IMR-90 (cell line): ENCODE data around the gene PDC. TPM values are rescaled to one million over a fixed set of nuclear protein-coding genes. Genes with fewer than 3 reads are reported as not detected.
"Not testable (repeated sequence)": the region's sequence is repeated elsewhere in the genome, so short reads cannot be mapped to it uniquely, and the experiment has no call there.

Experiments
- ATAC-seq: fragments of 200-7000 bp; cut with Tn5 transposase; 2 replicates; pipeline ENCODE4 v1.9.1; 2020; ENCODE audit warnings: low read depth, mild to moderate bottlenecking, moderate library complexity
- BruUV-seq: library from RNA; stranded (reverse); fragments of 400-500 nt; replicated peaks from 2 replicates; lab custom pipeline; 2021; lab: Mats Ljungman, UMichigan
- CTCF ChIA-PET: fragments of 300-600 bp; formaldehyde crosslinking; extraction: SDS; loops from one replicate; lab custom pipeline; 2021; ENCODE audit warnings: antibody characterized with exemption; lab: Yijun Ruan, JAX
- POLR2A ChIA-PET: fragments of 300-600 bp; sonication (Branson Sonifier 250); formaldehyde crosslinking; loops from one replicate; lab custom pipeline; 2022; ENCODE audit warnings: antibody characterized with exemption; ENCODE audit not compliant: unreplicated experiment; lab: Charles Lee
- DNase-seq: peaks from one replicate; pipeline ENCODE4 v3.0.0; 2013
- H2AFZ ChIP-seq: replicated peaks from 2 replicates; pipeline ENCODE3; 2013; ENCODE audit warnings: low read length, mild to moderate bottlenecking; ENCODE audit not compliant: poor library complexity
- H2AK5ac ChIP-seq: 2 replicates; pipeline ENCODE4 v1.6.1; 2013; ENCODE audit warnings: low read depth, low read length, inconsistent platforms
- H2AK9ac ChIP-seq: replicated peaks from 2 replicates; pipeline ENCODE3; 2013; ENCODE audit warnings: mild to moderate bottlenecking, low read depth, low read length, moderate library complexity; ENCODE audit not compliant: poor library complexity
- H2BK120ac ChIP-seq: 2 replicates; pipeline ENCODE4 v1.6.1; 2013; ENCODE audit warnings: low read depth, low read length, inconsistent platforms
- H2BK15ac ChIP-seq: 3 replicates; pipeline ENCODE4 v1.6.1; 2013; ENCODE audit warnings: low read depth, low read length, inconsistent platforms
- H2BK20ac ChIP-seq: 2 replicates; pipeline ENCODE4 v1.6.1; 2013; ENCODE audit warnings: low read depth, mild to moderate bottlenecking, inconsistent platforms, low read length, moderate library complexity
- H2BK5ac ChIP-seq: 2 replicates; pipeline ENCODE4 v1.6.1; 2013; ENCODE audit warnings: mild to moderate bottlenecking, low read depth, low read length, inconsistent platforms; ENCODE audit not compliant: poor library complexity, severe bottlenecking
- H3K14ac ChIP-seq: replicated peaks from 2 replicates; pipeline ENCODE4 v1.6.1; 2013; ENCODE audit warnings: low read depth, low read length, inconsistent platforms
- H3K18ac ChIP-seq: 2 replicates; pipeline ENCODE4 v1.6.1; 2013; ENCODE audit warnings: low read depth, low read length, control low read depth
- H3K23ac ChIP-seq: 2 replicates; pipeline ENCODE4 v1.6.1; 2013; ENCODE audit warnings: low read depth, low read length, inconsistent platforms
- H3K27ac ChIP-seq: 2 replicates; pipeline ENCODE4 v1.5.1; 2013; ENCODE audit warnings: mild to moderate bottlenecking, control low read depth, low read length; ENCODE audit not compliant: insufficient read depth
- H3K27me3 ChIP-seq: 2 replicates; pipeline ENCODE4 v1.6.1; 2013; ENCODE audit warnings: low read length; ENCODE audit not compliant: control insufficient read depth, insufficient read depth
- H3K36me3 ChIP-seq: 2 replicates; pipeline ENCODE4 v1.6.1; 2013; ENCODE audit warnings: low read length, mixed read lengths; ENCODE audit not compliant: control insufficient read depth, insufficient read depth
- H3K4ac ChIP-seq: 2 replicates; pipeline ENCODE4 v1.6.1; 2013; ENCODE audit warnings: low read depth, low read length, inconsistent platforms
- H3K4me1 ChIP-seq: 2 replicates; pipeline ENCODE4 v1.6.1; 2013; ENCODE audit warnings: low read length, mixed read lengths; ENCODE audit not compliant: control insufficient read depth, insufficient read depth
- H3K4me2 ChIP-seq: 2 replicates; pipeline ENCODE4 v1.6.1; 2013; ENCODE audit warnings: low read depth, mild to moderate bottlenecking, control low read depth, low read length, moderate library complexity
- H3K4me3 ChIP-seq: 2 replicates; pipeline ENCODE4 v1.5.1; 2013; ENCODE audit warnings: low read depth, mild to moderate bottlenecking, control low read depth, low read length, moderate library complexity; ENCODE audit not compliant: insufficient read depth
- H3K56ac ChIP-seq: 2 replicates; pipeline ENCODE4 v1.6.1; 2013; ENCODE audit warnings: low read length, inconsistent platforms; ENCODE audit not compliant: insufficient read depth; ENCODE audit errors: extremely low read depth
- H3K79me1 ChIP-seq, 2 experiments: 2 replicates each; pipeline ENCODE4 v1.6.1; 2013; ENCODE audit warnings: low read length in 2 of 2, inconsistent platforms in 1 of 2, low read depth in 1 of 2
- H3K9ac ChIP-seq: 2 replicates; pipeline ENCODE4 v1.6.1; 2013; ENCODE audit warnings: low read depth, low read length, control low read depth
- H3K9me1 ChIP-seq: 2 replicates; pipeline ENCODE4 v1.6.1; 2013; ENCODE audit warnings: low read length, inconsistent platforms; ENCODE audit not compliant: insufficient read depth
- H3K9me3 ChIP-seq: 2 replicates; pipeline ENCODE4 v1.6.1; 2013; ENCODE audit warnings: low read length; ENCODE audit not compliant: control insufficient read depth, insufficient read depth
- H4K20me1 ChIP-seq: 2 replicates; pipeline ENCODE4 v1.6.1; 2013; ENCODE audit warnings: low read length, inconsistent platforms; ENCODE audit not compliant: insufficient read depth
- H4K5ac ChIP-seq: 2 replicates; pipeline ENCODE4 v1.6.1; 2013; ENCODE audit warnings: mild to moderate bottlenecking, low read depth, low read length, control low read depth
- H4K8ac ChIP-seq, 2 experiments: 2 replicates each; pipeline ENCODE4 v1.6.1; 2013; ENCODE audit warnings: low read depth in 2 of 2, low read length in 2 of 2, control low read depth in 1 of 2, inconsistent platforms in 1 of 2
- H4K91ac ChIP-seq: 2 replicates; pipeline ENCODE4 v1.6.1; 2013; ENCODE audit warnings: low read depth, low read length, inconsistent platforms; ENCODE audit not compliant: insufficient read depth
- dilution Hi-C: fragments of 300-500 bp; cut with HindIII; formaldehyde crosslinking; loops from one replicate; pipeline ENCODE4 v1.14.3; 2018; ENCODE audit warnings: low sequenced_read_pairs; ENCODE audit not compliant: unreplicated experiment
- in situ Hi-C: fragments of 300-500 bp; cut with MboI; formaldehyde crosslinking; loops from 3 replicates; pipeline ENCODE4 v1.14.3; 2019; ENCODE audit warnings: low sequenced_read_pairs, inconsistent platforms, mixed read lengths
- intact Hi-C: fragments of 100-400 bp; cut with micrococcal nuclease; formaldehyde crosslinking; loops from 2 replicates; pipeline ENCODE4 v1.10.0; 2022
- polyA plus RNA-seq, 3 experiments: library from polyadenylated mRNA; depleted of rRNA; stranded (reverse); fragments of >200 nt; gene quantifications; 2 replicates each; pipeline ENCODE4 v1.2.3, GENCODE V29; 2012; ENCODE audit warnings: low replicate concordance in 1 of 3
- total RNA-seq: library from RNA; depleted of rRNA; stranded (reverse); fragments of >200 nt; gene quantifications from 2 replicates; pipeline ENCODE4 v1.2.3, GENCODE V29; 2012

Gene PDC
- total and polyA plus RNA-seq, 2 of the 4 experiments (the other 2 are of a cell fraction): not detected

DNA sequence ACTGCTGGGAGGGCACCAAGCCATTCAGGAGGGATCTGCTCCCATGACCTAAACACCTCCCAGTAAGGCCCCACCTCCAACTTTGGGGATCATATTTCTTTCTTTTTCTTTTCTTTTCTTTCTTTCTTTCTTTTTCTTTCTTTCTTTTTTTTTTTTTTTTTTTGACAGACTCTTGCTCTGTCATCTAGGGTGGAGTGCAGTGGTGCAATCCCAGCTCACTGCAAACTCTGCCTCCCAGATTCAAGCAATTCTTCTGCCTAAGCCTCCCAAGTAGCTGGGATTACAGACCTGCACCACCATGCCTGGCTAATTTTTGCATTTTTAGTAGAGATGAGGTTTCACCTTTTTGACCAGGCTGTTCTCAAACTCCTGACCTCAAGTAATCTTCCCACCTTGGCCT, 4.6 kb upstream of the PDC start:
- H4K20me1 ChIP-seq, H3K27ac ChIP-seq, H4K5ac ChIP-seq, H3K4me3 ChIP-seq, H3K36me3 ChIP-seq, H4K91ac ChIP-seq, H3K9me1 ChIP-seq, H2BK15ac ChIP-seq, H3K27me3 ChIP-seq, H3K4me1 ChIP-seq, H2AK9ac ChIP-seq, H3K23ac ChIP-seq, H2AK5ac ChIP-seq, dilution Hi-C loops, DNase-seq, H3K9ac ChIP-seq, H3K56ac ChIP-seq, BruUV-seq, H4K8ac ChIP-seq, H3K79me1 ChIP-seq, H3K4ac ChIP-seq, intact Hi-C loops, H2BK20ac ChIP-seq, H3K9me3 ChIP-seq, POLR2A ChIA-PET, H3K18ac ChIP-seq, ATAC-seq, H3K4me2 ChIP-seq, H2AFZ ChIP-seq, H2BK120ac ChIP-seq, H2BK5ac ChIP-seq, in situ Hi-C loops, H3K14ac ChIP-seq: not testable (repeated sequence)
- CTCF ChIA-PET: interaction anchor here (0.6 kb wide), 1 partner anchor 518 kb away, joined by 5 read pairs; no protein-coding TSS in a partner anchor
